GM21825 (cell line): Measurements from ENCODE around the gene REEP2.
"Not testable (repeated sequence)": the region's sequence is repeated elsewhere in the genome, so short reads cannot be mapped to it uniquely, and the experiment has no call there.

Experiments used
- ATAC-seq: cut with Tn5 transposase; IDR thresholded peaks from one replicate; pipeline ENCODE4 v1.9.1; 2021; ENCODE audit warnings: mild to moderate bottlenecking, moderate library complexity; ENCODE audit not compliant: unreplicated experiment

Gene REEP2

DNA sequence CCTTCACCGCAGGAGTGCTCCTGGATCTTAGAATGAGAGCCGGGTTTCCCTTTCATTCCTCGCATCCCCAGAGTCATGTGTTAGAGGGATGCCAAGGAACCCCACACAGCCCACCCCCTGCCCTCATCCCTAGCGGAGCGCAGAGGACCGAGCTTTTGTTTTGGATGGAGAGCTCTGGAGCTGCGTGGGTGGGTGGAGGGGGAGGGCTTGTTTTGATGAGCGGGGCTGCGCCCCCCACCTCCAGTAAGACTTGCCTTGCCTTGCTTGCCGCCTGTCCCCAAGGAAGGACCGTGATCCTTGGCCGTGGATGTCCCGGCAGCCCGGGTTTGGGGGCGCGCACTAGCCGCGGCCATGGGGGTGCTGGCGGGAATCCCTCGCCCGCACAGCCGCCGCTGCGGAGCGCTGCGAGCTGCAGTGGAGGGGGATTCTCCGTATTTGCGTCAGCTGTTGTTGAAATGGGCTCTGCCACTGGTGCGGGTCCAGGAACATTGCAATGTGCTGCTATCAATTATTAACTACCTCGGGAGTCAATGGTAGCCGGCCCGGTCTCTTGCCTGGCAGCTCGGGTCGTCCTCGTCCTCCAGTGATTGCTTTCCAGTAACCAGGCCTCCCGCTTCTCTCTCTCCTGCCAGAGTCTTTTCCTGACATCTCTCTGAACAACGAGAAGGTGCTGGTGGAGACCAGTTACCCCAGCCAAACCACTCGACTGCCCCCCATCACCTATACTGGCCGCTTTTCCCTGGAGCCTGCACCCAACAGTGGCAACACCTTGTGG, 27.5 kb downstream of the REEP2 start:
- no peak for ATAC-seq

DNA sequence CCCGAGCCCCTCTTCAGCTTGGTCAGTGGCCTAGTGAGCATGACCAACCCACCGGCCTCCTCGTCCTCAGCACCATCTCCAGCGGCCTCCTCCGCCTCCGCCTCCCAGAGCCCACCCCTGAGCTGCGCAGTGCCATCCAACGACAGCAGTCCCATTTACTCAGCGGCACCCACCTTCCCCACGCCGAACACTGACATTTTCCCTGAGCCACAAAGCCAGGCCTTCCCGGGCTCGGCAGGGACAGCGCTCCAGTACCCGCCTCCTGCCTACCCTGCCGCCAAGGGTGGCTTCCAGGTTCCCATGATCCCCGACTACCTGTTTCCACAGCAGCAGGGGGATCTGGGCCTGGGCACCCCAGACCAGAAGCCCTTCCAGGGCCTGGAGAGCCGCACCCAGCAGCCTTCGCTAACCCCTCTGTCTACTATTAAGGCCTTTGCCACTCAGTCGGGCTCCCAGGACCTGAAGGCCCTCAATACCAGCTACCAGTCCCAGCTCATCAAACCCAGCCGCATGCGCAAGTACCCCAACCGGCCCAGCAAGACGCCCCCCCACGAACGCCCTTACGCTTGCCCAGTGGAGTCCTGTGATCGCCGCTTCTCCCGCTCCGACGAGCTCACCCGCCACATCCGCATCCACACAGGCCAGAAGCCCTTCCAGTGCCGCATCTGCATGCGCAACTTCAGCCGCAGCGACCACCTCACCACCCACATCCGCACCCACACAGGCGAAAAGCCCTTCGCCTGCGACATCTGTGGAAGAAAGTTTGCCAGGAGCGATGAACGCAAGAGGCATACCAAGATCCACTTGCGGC, 28.2 kb downstream of the REEP2 start:
- ATAC-seq: no peak

DNA sequence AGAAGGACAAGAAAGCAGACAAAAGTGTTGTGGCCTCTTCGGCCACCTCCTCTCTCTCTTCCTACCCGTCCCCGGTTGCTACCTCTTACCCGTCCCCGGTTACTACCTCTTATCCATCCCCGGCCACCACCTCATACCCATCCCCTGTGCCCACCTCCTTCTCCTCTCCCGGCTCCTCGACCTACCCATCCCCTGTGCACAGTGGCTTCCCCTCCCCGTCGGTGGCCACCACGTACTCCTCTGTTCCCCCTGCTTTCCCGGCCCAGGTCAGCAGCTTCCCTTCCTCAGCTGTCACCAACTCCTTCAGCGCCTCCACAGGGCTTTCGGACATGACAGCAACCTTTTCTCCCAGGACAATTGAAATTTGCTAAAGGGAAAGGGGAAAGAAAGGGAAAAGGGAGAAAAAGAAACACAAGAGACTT, 28.9 kb downstream of the REEP2 start:
- ATAC-seq: no peak

DNA sequence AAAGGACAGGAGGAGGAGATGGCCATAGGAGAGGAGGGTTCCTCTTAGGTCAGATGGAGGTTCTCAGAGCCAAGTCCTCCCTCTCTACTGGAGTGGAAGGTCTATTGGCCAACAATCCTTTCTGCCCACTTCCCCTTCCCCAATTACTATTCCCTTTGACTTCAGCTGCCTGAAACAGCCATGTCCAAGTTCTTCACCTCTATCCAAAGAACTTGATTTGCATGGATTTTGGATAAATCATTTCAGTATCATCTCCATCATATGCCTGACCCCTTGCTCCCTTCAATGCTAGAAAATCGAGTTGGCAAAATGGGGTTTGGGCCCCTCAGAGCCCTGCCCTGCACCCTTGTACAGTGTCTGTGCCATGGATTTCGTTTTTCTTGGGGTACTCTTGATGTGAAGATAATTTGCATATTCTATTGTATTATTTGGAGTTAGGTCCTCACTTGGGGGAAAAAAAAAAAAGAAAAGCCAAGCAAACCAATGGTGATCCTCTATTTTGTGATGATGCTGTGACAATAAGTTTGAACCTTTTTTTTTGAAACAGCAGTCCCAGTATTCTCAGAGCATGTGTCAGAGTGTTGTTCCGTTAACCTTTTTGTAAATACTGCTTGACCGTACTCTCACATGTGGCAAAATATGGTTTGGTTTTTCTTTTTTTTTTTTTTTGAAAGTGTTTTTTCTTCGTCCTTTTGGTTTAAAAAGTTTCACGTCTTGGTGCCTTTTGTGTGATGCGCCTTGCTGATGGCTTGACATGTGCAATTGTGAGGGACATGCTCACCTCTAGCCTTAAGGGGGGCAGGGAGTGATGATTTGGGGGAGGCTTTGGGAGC, 29.5 kb downstream of the REEP2 start:
- no peak for ATAC-seq

DNA sequence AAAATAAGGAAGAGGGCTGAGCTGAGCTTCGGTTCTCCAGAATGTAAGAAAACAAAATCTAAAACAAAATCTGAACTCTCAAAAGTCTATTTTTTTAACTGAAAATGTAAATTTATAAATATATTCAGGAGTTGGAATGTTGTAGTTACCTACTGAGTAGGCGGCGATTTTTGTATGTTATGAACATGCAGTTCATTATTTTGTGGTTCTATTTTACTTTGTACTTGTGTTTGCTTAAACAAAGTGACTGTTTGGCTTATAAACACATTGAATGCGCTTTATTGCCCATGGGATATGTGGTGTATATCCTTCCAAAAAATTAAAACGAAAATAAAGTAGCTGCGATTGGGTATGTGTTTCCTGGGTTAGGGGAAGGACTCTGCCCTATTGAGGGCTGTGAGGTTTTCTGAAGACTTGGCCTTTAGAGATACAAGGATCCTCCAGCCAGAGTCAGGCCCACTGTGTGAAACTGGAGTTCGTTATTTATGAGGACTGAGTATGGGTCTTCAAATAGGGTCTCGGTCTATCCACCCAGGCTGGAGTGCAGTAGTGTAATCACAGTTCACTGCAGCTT, 30.2 kb downstream of the REEP2 start:
- no peak for ATAC-seq

DNA sequence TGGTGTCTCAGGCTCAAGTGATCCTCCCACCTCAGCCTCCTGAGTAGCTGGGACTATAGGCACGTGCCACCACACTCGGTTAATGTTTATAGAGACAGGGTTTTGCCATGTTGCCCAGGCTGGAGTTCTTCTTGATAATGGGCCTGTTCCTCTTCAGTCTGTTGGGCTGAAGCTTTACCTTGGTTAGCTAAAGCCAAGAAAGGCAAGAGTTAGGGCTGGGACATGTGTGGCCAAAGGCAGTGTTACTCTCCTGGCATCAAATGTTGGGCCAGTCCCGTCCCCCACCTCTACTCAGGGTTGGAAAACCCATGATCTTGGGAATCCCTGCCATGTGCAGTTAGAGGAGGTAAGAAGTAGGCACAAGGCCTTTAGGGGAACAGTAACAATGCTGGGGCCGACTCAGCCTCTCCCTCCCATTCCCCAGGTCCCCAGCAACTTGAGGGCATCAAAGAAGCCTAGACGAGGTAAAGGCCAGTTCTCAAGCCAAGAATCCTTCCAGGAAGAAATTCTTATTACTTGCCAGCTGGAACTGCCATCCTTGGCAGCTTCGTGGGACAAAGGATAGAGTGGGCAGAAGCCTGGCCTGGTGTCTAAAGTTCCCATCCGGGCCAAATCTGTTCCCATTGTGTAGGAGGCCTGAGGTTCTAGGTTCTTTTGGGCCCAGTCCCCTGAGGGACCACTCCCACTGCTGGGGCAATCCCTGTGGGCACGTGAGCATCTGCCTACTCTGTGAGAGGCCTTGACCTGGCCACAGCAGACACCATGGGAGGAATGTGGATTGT, 30.9 kb downstream of the REEP2 start:
- no peak for ATAC-seq

DNA sequence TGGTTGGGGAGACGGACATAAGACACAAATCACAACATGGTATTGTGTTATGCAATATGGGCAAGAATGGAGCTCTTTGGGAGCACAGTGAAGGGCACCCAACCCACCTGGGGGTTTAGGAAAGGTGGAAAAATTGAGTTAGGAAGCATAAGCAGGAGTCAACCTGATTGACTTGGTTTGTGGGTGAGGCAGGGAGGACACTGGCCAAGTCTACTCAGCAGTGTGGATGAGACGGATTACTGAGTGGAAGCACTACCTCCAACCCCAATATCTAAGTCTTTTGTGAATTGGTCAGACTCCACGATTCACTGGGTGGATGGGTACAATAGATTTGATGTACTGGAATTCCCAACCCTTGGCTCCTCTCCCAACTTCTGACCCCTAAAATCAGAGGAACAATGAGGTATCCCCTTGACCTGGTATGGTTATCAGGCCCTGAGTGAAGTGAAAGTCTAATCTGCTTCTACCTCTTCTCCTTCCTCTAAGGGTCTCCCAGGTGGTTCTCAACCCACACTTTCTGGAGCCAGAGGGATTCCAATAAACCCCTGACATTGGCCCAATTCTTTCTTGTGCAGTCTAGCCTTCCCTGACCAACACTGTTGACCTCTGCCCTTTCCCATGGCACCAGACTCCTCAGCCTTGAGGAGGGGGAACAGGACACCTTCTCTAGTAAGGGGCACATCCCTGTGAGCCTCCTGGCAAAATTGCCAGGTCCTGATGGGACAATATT, 31.6 kb downstream of the REEP2 start:
- ATAC-seq: no peak

DNA sequence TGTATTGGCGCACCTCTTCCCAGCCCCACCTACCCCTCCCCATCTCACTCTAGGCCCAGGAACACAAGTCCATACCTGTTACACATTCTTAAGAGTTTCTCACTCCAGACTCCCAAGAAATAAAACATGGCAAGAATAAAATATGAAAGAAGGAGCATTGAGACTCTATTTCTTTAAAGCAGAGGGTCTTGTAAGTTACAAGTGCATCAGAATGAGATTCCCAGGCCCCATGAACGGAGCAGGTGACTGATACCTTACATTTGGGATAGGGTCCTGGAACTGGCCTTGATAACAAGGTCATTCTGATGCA, 32.1 kb downstream of the REEP2 start:
- ATAC-seq: no peak

DNA sequence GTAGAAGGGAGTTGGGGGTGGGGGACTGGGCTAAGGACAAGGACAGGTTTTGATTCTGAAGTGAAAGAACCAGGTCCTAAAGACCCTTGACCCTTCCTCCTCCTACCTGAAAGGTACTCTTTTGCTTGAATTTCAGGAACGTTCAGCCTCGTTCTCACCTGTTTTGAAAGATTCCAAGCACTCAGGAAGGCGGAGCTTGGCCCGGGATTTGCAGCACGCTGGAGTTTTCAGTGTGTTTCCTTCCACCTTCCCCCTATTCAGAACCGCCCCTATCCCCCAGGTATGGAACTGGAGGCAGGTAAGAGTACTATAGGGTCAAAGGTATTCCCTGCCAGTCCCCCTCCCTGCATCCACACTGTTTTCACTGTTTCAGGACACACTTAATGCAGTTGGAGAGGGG, 33.5 kb downstream of the REEP2 start:
- ATAC-seq: no peak

DNA sequence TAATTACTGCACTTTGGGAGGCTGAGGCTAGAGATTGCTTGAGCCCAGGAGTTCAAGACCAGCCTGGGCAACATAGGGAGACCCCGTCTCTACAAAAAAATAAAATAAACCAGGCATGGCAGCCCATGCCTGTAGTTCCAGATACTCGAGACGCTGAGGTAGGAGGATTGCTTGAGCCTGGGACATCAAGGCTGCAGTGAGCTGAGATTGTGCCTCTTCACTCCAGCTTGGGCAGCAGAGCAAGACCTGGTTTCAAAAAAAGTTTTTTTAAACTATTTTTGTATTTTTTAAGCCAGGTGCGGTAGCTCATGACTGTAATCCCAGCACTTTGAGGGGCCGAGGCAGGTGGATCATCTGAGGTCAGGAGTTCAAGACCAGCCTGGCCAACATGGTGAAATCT, 34.3 kb downstream of the REEP2 start:
- not testable (repeated sequence) for ATAC-seq

DNA sequence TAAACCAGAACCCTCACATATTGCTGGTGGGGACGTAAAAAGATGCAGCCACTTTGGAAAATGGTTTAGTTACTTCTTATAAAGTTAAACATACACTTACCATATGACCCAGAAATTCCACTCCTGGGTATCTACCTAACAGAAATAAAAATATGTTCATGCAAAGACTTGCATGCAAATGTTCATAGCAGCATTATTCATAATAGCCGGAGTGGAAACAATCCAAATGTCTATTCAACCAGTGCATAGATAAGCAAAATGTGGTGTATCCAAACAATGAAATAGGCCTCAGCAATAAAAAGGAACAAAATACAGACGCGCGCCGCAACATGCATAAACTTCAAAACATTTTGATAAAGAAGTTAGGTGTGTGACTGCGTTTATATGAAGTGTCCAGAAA, 38.1 kb downstream of the REEP2 start:
- no peak for ATAC-seq

DNA sequence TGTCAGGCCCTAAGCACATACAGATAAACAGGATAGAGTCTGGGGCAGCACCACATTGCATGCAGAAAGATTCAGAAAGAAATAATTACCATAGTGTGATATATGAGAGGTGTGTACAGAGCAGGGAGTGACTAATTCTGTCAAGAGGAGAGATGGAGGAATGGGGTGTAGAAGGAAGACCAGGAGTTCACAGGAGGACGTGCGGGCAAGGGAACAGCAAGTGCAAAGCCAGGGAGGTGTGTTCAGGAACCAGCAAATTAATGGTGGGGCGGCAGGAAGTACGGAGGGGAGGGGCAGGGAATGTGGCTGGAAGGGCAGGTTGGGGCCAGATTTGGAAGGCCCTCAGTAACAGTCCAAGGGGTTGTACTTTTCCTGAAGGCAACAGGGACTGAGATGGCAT, 43.8 kb downstream of the REEP2 start:
- no peak for ATAC-seq

DNA sequence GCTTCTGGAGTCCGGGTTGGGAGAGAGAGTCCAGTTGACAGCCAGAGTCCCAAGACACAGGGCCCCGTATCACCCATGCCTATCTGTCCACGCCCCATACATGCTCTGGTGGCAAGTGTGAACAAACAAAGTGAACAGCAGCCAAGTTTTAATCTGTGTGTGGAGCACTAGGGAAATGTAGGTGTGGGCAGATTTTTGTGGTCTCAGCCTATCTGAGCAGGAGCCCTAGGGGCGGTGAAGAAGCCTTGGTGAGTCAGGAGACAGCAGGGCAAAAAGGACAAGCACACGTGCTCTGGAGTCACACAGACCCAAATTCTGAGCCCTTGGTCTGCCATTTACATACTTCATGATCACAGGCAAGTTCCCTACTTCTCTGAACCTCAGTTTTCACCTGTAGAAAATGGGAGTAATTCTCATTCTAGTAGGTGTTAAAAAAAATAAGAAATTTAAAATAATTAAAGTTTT, 49.7 kb downstream of the REEP2 start:
- no peak for ATAC-seq

DNA sequence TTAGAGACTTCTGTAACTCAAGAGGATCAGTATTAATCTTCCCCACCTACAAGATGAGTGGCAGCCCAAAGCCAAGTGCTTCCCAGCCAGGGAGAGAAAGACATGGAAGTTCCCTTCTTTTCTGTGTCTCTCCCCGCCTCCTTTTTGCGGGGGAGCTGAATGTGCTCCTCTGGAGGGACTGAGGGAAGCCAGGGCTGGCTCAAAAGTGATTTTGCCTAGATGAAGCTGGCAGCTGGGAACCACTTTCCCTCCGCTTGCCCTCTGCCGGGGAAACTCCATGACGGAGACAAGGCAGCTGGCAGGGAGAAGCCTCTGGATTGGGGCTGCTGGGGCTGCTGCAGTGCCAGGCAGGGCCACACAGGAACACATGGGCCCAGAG, 50.8 kb downstream of the REEP2 start:
- ATAC-seq: no peak

DNA sequence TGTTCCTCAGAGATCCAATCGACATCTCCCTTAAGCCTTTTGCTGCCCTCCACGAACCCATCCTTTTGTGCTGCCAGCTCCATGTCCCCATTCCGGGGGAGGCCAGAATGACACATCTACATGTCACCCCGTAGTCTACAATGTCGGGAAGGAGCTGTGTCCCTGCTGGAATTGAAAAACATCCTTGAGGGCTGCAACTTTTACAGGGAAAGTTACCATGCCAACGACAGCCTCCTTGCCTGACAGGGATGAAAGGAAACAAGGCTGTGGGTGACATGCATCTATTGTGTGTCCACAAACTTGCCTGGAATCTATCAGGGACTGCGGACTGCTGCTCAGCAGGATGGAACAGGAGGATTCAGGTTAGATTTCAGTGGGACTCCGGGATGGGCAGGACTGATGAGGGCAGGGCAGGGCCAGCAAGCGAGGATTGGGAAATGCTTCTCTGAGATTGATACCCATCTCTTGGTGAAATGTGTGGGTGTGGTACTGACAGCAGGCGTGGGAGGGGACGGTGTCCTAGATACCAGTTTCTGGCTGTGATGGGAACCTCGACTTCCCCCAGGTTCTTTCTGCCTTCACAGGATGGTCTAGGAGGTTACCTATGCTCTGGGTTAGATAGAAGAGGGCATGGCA, 51.9 kb downstream of the REEP2 start:
- no peak for ATAC-seq

DNA sequence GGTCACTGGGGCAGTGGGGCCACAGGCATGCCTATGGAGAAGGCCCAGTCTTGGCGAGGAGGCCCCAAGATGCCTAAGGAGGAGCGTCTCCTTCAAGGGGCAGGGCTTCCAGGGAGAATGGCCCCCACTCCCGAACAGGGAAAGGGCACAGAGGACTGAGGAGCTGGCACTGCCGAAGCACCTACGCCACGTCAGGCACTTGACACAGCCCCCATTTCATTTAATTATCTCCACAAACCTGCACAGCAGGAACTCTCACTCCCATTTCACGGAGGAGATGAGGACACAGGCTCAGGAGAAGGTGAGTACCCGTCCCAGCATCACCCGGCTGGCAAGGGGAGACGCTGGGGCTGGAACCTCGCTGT, 52.4 kb downstream of the REEP2 start:
- no peak for ATAC-seq

DNA sequence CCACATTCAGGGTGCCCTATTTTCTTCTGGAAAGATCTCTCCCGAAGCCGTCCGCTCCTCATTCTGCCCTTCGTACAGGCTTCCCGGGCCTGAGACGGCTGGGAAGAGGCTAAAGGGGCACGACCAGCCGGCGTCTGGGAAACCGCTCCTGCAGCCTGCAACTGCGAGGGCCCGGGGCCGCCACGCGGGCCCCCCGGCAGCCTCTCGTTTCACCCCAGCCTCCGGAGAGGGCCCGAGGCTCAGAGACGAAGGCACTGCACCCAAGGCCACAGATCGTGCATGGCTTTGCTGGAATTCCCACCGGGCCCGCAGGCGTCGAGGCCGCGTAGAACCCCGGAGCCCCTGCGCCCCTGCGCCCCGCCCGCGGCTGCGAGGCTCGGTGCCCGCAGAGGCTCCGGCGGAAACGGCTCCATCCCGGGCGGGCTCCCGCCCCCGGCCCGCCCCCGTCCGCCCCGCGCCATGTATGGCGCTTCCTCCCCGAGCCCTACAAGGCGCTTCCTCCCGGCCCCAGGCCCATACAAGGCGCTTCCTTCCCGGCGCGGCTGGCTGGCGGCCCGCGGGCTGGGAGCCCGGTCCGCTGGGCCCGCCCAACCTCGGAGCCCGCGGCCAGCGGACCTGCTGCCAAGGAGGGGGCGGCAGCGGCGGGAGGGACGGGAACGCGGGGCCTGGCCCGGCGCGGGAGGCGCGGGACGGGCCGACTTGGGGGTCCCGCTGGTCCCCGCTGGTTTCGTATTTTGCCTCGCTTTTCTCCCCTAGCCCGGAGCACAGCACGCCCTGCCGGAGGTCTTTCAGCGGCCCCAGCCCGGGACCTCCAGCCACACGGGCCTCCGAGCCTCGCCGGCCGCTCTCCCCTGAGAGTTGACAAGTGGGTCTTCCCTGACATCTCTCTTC, 53.1 kb downstream of the REEP2 start:
- peak; percentile 97 for ATAC-seq

DNA sequence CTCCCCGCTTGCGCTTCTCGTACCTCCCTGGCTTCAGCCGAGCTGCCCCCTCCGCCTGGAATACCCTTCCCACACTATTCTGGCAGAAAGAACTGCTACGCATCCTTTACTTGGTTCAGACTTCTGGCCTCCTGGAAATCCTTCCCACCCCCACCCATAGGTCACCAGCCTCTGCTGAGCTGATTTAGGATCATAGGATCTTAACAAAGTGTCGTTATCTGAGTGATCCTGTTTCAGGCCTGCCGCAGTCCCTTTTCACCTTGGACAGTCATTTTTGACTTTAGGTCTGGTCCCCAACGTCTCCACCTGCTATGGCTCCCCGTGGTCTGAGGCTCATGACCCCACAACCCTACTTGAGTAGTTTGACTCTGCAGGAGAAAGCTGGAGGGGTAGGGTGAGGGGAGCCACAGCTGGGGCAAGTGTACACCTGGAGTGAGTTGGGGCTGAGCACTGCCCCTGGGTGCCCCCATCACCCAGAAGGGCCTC, 53.7 kb downstream of the REEP2 start:
- no peak for ATAC-seq
